HEK293 (cell line): ENCODE measurements around the gene SLC29A1.

Experiments used
- CTCF ChIA-PET: fragments of 350-600 bp; formaldehyde crosslinking; extraction: SDS; loops from one replicate; lab custom pipeline; 2021; ENCODE audit warnings: antibody characterized with exemption; lab: Yijun Ruan, JAX
- POLR2A ChIA-PET: fragments of 300-600 bp; formaldehyde crosslinking; extraction: SDS; loops from one replicate; lab custom pipeline; 2020; ENCODE audit warnings: antibody characterized with exemption, inconsistent platforms; lab: Yijun Ruan, JAX
- H3K27ac ChIP-seq: fragments of 200-500 bp; sonication (Bioruptor generic); 2 replicates; pipeline ENCODE4 v1.5.1; 2014; ENCODE audit warnings: low read depth, low read length, control low read depth, inconsistent platforms; ENCODE audit errors: extremely low read depth
- H3K36me3 ChIP-seq, 2 experiments: fragments of 200-500 bp in 1 of 2; sonication (Bioruptor generic) in 1 of 2; 1 replicate in 1 of 2; 2 replicates in 1 of 2; pipeline ENCODE4 v1.5.1; 2014 to 2017; ENCODE audit warnings: inconsistent platforms in 2 of 2, low read length in 2 of 2; ENCODE audit not compliant: control insufficient read depth in 2 of 2, insufficient read depth in 1 of 2
- H3K4me1 ChIP-seq: fragments of 200-500 bp; sonication (Bioruptor generic); 2 replicates; pipeline ENCODE4 v1.5.1; 2014; ENCODE audit warnings: mild to moderate bottlenecking, low read length, inconsistent platforms; ENCODE audit not compliant: control insufficient read depth, insufficient read depth
- H3K4me3 ChIP-seq: 2 replicates; pipeline ENCODE4 v1.5.1; 2011; ENCODE audit warnings: low read depth, mild to moderate bottlenecking, control low read depth, low read length, moderate library complexity
- H3K9me3 ChIP-seq: fragments of 200-500 bp; sonication (Bioruptor generic); 2 replicates; pipeline ENCODE4 v1.5.1; 2014; ENCODE audit warnings: low read depth, low read length, inconsistent platforms; ENCODE audit not compliant: control insufficient read depth, insufficient read depth
- GLI4 ChIP-seq: fragments of 450-650 bp; formaldehyde crosslinking; IDR thresholded peaks from 2 replicates; pipeline ENCODE4 v1.5.1; 2016; ENCODE audit warnings: missing biosample characterization, missing genetic modification characterization
- GLIS1 ChIP-seq: fragments of 450-650 bp; formaldehyde crosslinking; IDR thresholded peaks from 2 replicates; pipeline ENCODE4 v1.5.1; 2016; ENCODE audit warnings: missing biosample characterization, missing genetic modification characterization
- KLF10 ChIP-seq: fragments of 450-650 bp; IDR thresholded peaks from 2 replicates; pipeline ENCODE4 v1.5.1; 2018; ENCODE audit warnings: missing biosample characterization, mild to moderate bottlenecking, missing genetic modification characterization
- ZBTB17 ChIP-seq: fragments of 450-650 bp; formaldehyde crosslinking; IDR thresholded peaks from 2 replicates; pipeline ENCODE4 v1.5.1; 2016; ENCODE audit warnings: missing biosample characterization, missing genetic modification characterization
- ZBTB44 ChIP-seq: fragments of 450-650 bp; IDR thresholded peaks from 2 replicates; pipeline ENCODE4 v1.5.1; 2018; ENCODE audit warnings: missing biosample characterization, mild to moderate bottlenecking, missing genetic modification characterization
- ZFP41 ChIP-seq: fragments of 450-650 bp; formaldehyde crosslinking; IDR thresholded peaks from 2 replicates; pipeline ENCODE4 v1.5.1; 2016; ENCODE audit warnings: missing biosample characterization, missing genetic modification characterization, borderline replicate concordance
- ZNF112 ChIP-seq: fragments of 450-650 bp; formaldehyde crosslinking; IDR thresholded peaks from 2 replicates; pipeline ENCODE4 v1.5.0; 2017; ENCODE audit warnings: missing biosample characterization, missing genetic modification characterization
- ZNF121 ChIP-seq: fragments of 450-650 bp; formaldehyde crosslinking; IDR thresholded peaks from 2 replicates; pipeline ENCODE4 v1.5.1; 2016; ENCODE audit warnings: missing biosample characterization, missing genetic modification characterization
- ZNF138 ChIP-seq: fragments of 450-650 bp; formaldehyde crosslinking; IDR thresholded peaks from 2 replicates; pipeline ENCODE4 v1.5.1; 2016; ENCODE audit warnings: missing biosample characterization, missing genetic modification characterization, borderline replicate concordance
- ZNF221 ChIP-seq: fragments of 450-650 bp; formaldehyde crosslinking; IDR thresholded peaks from 2 replicates; pipeline ENCODE4 v1.5.1; 2017; ENCODE audit warnings: missing biosample characterization, missing genetic modification characterization, borderline replicate concordance
- ZNF280C ChIP-seq: fragments of 450-650 bp; formaldehyde crosslinking; IDR thresholded peaks from 2 replicates; pipeline ENCODE4 v1.5.1; 2016; ENCODE audit warnings: missing biosample characterization, missing genetic modification characterization
- ZNF292 ChIP-seq: fragments of 450-650 bp; formaldehyde crosslinking; IDR thresholded peaks from 2 replicates; pipeline ENCODE4 v1.5.1; 2016; ENCODE audit warnings: low read depth, missing biosample characterization, missing genetic modification characterization, borderline replicate concordance
- ZNF362 ChIP-seq: fragments of 450-650 bp; formaldehyde crosslinking; IDR thresholded peaks from 2 replicates; pipeline ENCODE4 v1.5.1; 2016; ENCODE audit warnings: missing biosample characterization, missing genetic modification characterization
- ZNF366 ChIP-seq: fragments of 450-650 bp; formaldehyde crosslinking; conservative IDR thresholded peaks from 2 replicates; pipeline ENCODE4 v1.5.1; 2016; ENCODE audit warnings: missing biosample characterization, missing genetic modification characterization
- ZNF518A ChIP-seq: fragments of 450-650 bp; formaldehyde crosslinking; conservative IDR thresholded peaks from 2 replicates; pipeline ENCODE4 v1.5.1; 2016; ENCODE audit warnings: low read depth, missing biosample characterization, missing genetic modification characterization
- ZNF529 ChIP-seq: fragments of 450-650 bp; formaldehyde crosslinking; IDR thresholded peaks from 2 replicates; pipeline ENCODE4 v1.5.1; 2017; ENCODE audit warnings: missing genetic modification characterization, missing biosample characterization; ENCODE audit not compliant: insufficient replicate concordance
- ZNF580 ChIP-seq: fragments of 450-650 bp; formaldehyde crosslinking; IDR thresholded peaks from 2 replicates; pipeline ENCODE4 v1.5.1; 2016; ENCODE audit warnings: missing biosample characterization, missing genetic modification characterization
- ZNF670 ChIP-seq: fragments of 450-650 bp; formaldehyde crosslinking; IDR thresholded peaks from 2 replicates; pipeline ENCODE4 v1.5.1; 2016; ENCODE audit warnings: missing biosample characterization, missing genetic modification characterization, low read depth
- ZNF677 ChIP-seq: fragments of 450-650 bp; IDR thresholded peaks from 2 replicates; pipeline ENCODE4 v1.5.0; 2018; ENCODE audit warnings: missing biosample characterization, mild to moderate bottlenecking, missing genetic modification characterization, moderate library complexity
- ZXDB ChIP-seq: fragments of 450-650 bp; formaldehyde crosslinking; IDR thresholded peaks from 2 replicates; pipeline ENCODE4 v1.5.1; 2016; ENCODE audit warnings: missing biosample characterization, missing genetic modification characterization
- TF ChIP-seq, protein P1 (sequence below): sonication (generic); formaldehyde crosslinking; IDR thresholded peaks from 2 replicates; pipeline ENCODE4 v1.8.1; 2022; ENCODE audit warnings: mild to moderate bottlenecking, moderate library complexity, missing genetic modification reagents

SLC29A1 gene

GRCh38 chr6:44220913-44221290 lies 2.5 kb upstream of the SLC29A1 start:
- ChIA-PET POLR2A (interaction anchor here (1.2 to 5.7 kb wide), 3 partner anchors 26 to 36 kb away, joined by 3 to 90 read pairs (median 9); partner anchors contain the start of gene HSP90AB1), CTCF (interaction anchor here (0.6 to 11.1 kb wide), 7 partner anchors 15 to 48 kb away, joined by 3 to 148 read pairs (median 4); partner anchors contain the start of gene HSP90AB1)
- no peaks in the 10 kb centered on the region for H3K9me3 ChIP-seq
- no peak for TF ChIP-seq ZBTB44 (tag by site-specific recombination)
- peak; percentile 99 for TF ChIP-seq ZNF121 (tag by site-specific recombination)
- H3K36me3 ChIP-seq = no peaks in the 10 kb centered on the region
- H3K4me1 ChIP-seq = peaks cover 19% of the 10 kb centered on the region
- H3K4me3 ChIP-seq = no peak overlapping the region
- peak overlapping the region; percentile 60 for H3K27ac ChIP-seq

GRCh38 chr6:44221291-44221960 lies 2.0 kb upstream of the SLC29A1 start:
- ChIA-PET POLR2A (interaction anchor here (0.6 to 5.7 kb wide), 7 partner anchors 25 to 87 kb away, joined by 3 to 90 read pairs (median 4); partner anchors contain the start of gene HSP90AB1), CTCF (interaction anchor here (0.6 to 11.1 kb wide), 11 partner anchors 9 to 458 kb away, joined by 3 to 148 read pairs (median 4); partner anchors contain the start of genes HSP90AB1 and SLC35B2)
- Histone ChIP-seq H3K9me3 (no peaks in the 10 kb centered on the region), H3K4me1 (peaks cover 23% of the 10 kb centered on the region), H3K27ac (peak overlapping the region; percentile 60), H3K36me3 (no peaks in the 10 kb centered on the region), H3K4me3 (no peak overlapping the region)
- peak; percentile 79 for TF ChIP-seq ZBTB17
- no peak for TF ChIP-seq ZNF518A (tag by site-specific recombination)
- TF ChIP-seq KLF10 (tag by site-specific recombination) = peak; percentile 58; the same call in 1 of the 2 replicates
- peak; percentile 79 for TF ChIP-seq ZXDB (tag by site-specific recombination)
- no peak for TF ChIP-seq GLI4
- TF ChIP-seq ZNF366 (tag by site-specific recombination) = peak; percentile 54; the same call in 1 of the 2 replicates
- TF ChIP-seq ZNF362 (tag by site-specific recombination) = no peak
- TF ChIP-seq ZNF292 = no peak
- TF ChIP-seq ZNF221 (tag by site-specific recombination) = no peak
- no peak for TF ChIP-seq ZNF138 (tag by site-specific recombination)
- TF ChIP-seq, protein P1, sequence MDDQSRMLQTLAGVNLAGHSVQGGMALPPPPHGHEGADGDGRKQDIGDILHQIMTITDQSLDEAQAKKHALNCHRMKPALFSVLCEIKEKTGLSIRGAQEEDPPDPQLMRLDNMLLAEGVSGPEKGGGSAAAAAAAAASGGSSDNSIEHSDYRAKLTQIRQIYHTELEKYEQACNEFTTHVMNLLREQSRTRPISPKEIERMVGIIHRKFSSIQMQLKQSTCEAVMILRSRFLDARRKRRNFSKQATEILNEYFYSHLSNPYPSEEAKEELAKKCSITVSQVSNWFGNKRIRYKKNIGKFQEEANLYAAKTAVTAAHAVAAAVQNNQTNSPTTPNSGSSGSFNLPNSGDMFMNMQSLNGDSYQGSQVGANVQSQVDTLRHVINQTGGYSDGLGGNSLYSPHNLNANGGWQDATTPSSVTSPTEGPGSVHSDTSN (CRISPR knock-in tag) = no peak
- no peak for TF ChIP-seq ZNF677 (tag by site-specific recombination)
- TF ChIP-seq ZNF580 = no peak
- no peak for TF ChIP-seq ZFP41 (tag by site-specific recombination)
- TF ChIP-seq ZNF112 = no peak
- no peak for TF ChIP-seq ZNF670 (tag by site-specific recombination)
- TF ChIP-seq ZNF280C (tag by site-specific recombination) = no peak
- TF ChIP-seq ZNF529 (tag by site-specific recombination) = no peak
- peak; percentile 95 for TF ChIP-seq GLIS1 (tag by site-specific recombination)
